ENCODE measurements around the gene FZR1. TPM values are rescaled to one million over a fixed set of nuclear protein-coding genes. Genes with fewer than 3 reads are reported as not detected.

The FZR1 gene
- total RNA-seq, 1 experiment from 2014 or later: 51.4 TPM

DNA sequence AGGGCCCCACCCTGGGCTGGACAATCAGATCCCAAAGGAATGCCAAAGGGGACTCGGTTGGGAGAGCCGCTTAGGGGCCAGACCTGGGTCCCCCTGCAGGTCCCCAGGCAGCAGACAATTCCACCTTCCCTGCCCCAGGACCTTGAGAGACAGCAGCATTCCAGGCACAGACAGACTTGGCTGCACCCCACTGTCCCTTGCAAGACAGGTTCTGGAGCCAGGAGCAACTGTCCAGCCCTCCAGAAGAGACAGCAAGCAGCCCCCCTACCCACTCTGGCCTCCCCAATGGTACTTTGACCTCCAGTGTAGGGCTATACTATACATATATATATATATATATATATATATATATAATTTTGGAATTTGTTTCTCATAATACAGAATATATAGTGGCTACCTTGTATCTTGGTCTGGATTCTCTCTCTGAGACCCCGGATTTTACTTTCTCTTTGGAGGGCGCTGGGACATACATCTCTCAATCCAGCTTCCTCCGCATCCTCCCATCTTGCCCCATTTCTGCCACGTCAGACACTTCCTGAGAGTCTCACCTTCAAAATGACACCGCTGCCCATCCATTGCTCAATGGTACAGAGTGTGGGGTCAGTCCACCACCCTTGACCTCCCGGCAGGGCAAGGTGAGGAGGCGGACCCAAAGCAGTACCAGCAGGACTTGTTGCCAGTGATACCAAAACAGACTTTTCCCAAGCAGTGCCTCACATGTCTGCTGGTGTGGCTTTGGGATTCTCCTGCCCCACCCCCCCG, 38.5 kb upstream of the FZR1 start:
- Histone ChIP-seq H3K4me1 (ENCODE audit: insufficient read depth, low read length) (no peaks in the 10 kb centered on the region), H3K27ac (ENCODE audit: insufficient read length, low read depth, low read length) (no peak overlapping the region), H2BK20ac (ENCODE audit: low read depth, low read length, poor library complexity, severe bottlenecking) (no peak overlapping the region), H2BK120ac (ENCODE audit: low read depth, low read length, poor library complexity, severe bottlenecking) (no peak overlapping the region), H3K14ac (ENCODE audit: insufficient read depth, low read length) (no peak overlapping the region), H2AK5ac (ENCODE audit: insufficient read length, low read length) (no peak overlapping the region), H3K9me3 (ENCODE audit: control insufficient read depth, low read depth, low read length) (no peaks in the 10 kb centered on the region), H3K4ac (ENCODE audit: low read depth, low read length) (no peak overlapping the region), H2BK15ac (ENCODE audit: low read depth, low read length) (no peak overlapping the region), H4K20me1 (ENCODE audit: control insufficient read depth, insufficient read depth, insufficient read length) (no peaks in the 10 kb centered on the region), H3K79me1 (ENCODE audit: insufficient read depth, low read depth, low read length, poor library complexity, severe bottlenecking) (no peaks in the 10 kb centered on the region), H3K23ac (ENCODE audit: insufficient read length, low read depth, low read length) (no peak overlapping the region), H2AFZ (ENCODE audit: low read length) (no peak overlapping the region), H3K56ac (ENCODE audit: insufficient read length, low read depth, low read length) (no peak overlapping the region), H3K18ac (ENCODE audit: insufficient read length, low read depth, low read length) (no peak overlapping the region), H4K8ac (replicated peaks; ENCODE audit: insufficient read length, low read depth, low read length) (no peak overlapping the region), H3T11ph (ENCODE audit: low read length) (no peak overlapping the region), H3K9ac (ENCODE audit: extremely low read depth, insufficient read length, low read length) (no peak overlapping the region), H3K4me2 (ENCODE audit: insufficient read depth, insufficient read length, low read length) (no peak overlapping the region), H2BK5ac (ENCODE audit: insufficient read length, low read length) (no peak overlapping the region), H3K79me2 (ENCODE audit: insufficient read depth, low read length) (no peaks in the 10 kb centered on the region), H3K23me2 (ENCODE audit: insufficient read length, low read depth, low read length, poor library complexity, severe bottlenecking) (no peaks in the 10 kb centered on the region), H3K27me3 (ENCODE audit: insufficient read depth, low read length) (peaks cover 14% of the 10 kb centered on the region; the same call in 1 of the 2 replicates), H2BK12ac (ENCODE audit: insufficient read length, low read depth, low read length) (no peak overlapping the region), H4K5ac (ENCODE audit: insufficient read length, low read depth, low read length) (no peak overlapping the region), H4K91ac (ENCODE audit: insufficient read length, low read depth, low read length) (no peak overlapping the region)
- Mint-ChIP-seq H3K4me1 (peaks cover 6 to 14% of the 10 kb centered on the region in 2 experiments), H3K4me3 (no peak overlapping the region; a peak in 1 of 5 replicates), H3K27me3 (ENCODE audit: low read depth) (peaks cover 84% of the 10 kb centered on the region), H3K9me3 (peaks cover 11 to 17% of the 10 kb centered on the region in 2 experiments), H3K36me3 (ENCODE audit: insufficient read depth in 1 of 3, low read depth in 3 of 3) (peaks cover 0 to 4% (median 0%) of the 10 kb centered on the region in 3 experiments; a peak in 2 of 7 replicates), H3K27ac (no peak overlapping the region)
- no CpG with 5 or more reads among the region's 10 CpGs for WGBS (ENCODE audit: extremely low coverage, insufficient read length, low lambda C conversion rate)
- no peak for DNase-seq
- TF ChIP-seq, protein P1, sequence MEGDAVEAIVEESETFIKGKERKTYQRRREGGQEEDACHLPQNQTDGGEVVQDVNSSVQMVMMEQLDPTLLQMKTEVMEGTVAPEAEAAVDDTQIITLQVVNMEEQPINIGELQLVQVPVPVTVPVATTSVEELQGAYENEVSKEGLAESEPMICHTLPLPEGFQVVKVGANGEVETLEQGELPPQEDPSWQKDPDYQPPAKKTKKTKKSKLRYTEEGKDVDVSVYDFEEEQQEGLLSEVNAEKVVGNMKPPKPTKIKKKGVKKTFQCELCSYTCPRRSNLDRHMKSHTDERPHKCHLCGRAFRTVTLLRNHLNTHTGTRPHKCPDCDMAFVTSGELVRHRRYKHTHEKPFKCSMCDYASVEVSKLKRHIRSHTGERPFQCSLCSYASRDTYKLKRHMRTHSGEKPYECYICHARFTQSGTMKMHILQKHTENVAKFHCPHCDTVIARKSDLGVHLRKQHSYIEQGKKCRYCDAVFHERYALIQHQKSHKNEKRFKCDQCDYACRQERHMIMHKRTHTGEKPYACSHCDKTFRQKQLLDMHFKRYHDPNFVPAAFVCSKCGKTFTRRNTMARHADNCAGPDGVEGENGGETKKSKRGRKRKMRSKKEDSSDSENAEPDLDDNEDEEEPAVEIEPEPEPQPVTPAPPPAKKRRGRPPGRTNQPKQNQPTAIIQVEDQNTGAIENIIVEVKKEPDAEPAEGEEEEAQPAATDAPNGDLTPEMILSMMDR (conservative IDR thresholded peaks at IDR 0.05): no peak

Measured in H9 (cell line).